K562 (cell line): ENCODE measurements around the gene UCP1. TPM values are rescaled to one million over a fixed set of nuclear protein-coding genes. Genes with fewer than 3 reads are reported as not detected.

Experiments
- ADNP ChIP-seq: fragments of 200-800 bp; sonication (Bioruptor generic); IDR thresholded peaks from 2 replicates; pipeline ENCODE4 v1.6.1; 2016; ENCODE audit warnings: missing genetic modification characterization, missing compliant biosample characterization
- CBX1 ChIP-seq: sonication (generic); IDR thresholded peaks from 2 replicates; pipeline ENCODE4 v1.6.1; 2016; ENCODE audit warnings: antibody characterized with exemption, low read depth, mild to moderate bottlenecking
- CTCFL ChIP-seq: IDR thresholded peaks from 2 replicates; pipeline ENCODE4 v1.6.1; 2011; ENCODE audit warnings: borderline replicate concordance, low read depth, mild to moderate bottlenecking, moderate library complexity, low read length; ENCODE audit not compliant: insufficient read depth, poor library complexity, severe bottlenecking
- DPF2 ChIP-seq: fragments of 450-650 bp; IDR thresholded peaks from 2 replicates; pipeline ENCODE4 v1.6.1; 2016
- FIP1L1 ChIP-seq: fragments of 200-400 bp; formaldehyde crosslinking; IDR thresholded peaks from 2 replicates; pipeline ENCODE4 v1.6.1; 2018; ENCODE audit warnings: mild to moderate bottlenecking, low read depth, low read length; ENCODE audit not compliant: poor library complexity, severe bottlenecking
- IRF9 ChIP-seq: fragments of 450-650 bp; IDR thresholded peaks from 2 replicates; pipeline ENCODE4 v1.6.1; 2016; ENCODE audit warnings: missing biosample characterization, missing genetic modification characterization
- NCOA1 ChIP-seq: fragments of 450-650 bp; IDR thresholded peaks from 2 replicates; pipeline ENCODE4 v1.6.1; 2016; ENCODE audit warnings: low read depth
- NRF1 ChIP-seq, 2 experiments: fragments of 450-650 bp; IDR thresholded peaks in 1 of 2; conservative IDR thresholded peaks in 1 of 2; 2 replicates each; pipeline ENCODE4 v1.6.1; 2014; ENCODE audit warnings: mild to moderate bottlenecking in 2 of 2
- SMARCC2 ChIP-seq: fragments of 450-650 bp; IDR thresholded peaks from 2 replicates; pipeline ENCODE4 v1.6.1; 2017; ENCODE audit warnings: antibody characterized with exemption, moderate library complexity, mild to moderate bottlenecking, low read depth
- TARDBP ChIP-seq: fragments of 450-650 bp; IDR thresholded peaks from 2 replicates; pipeline ENCODE4 v1.6.1; 2016
- UBTF ChIP-seq, 2 experiments: IDR thresholded peaks; 2 replicates each; pipeline ENCODE4 v1.6.1; 2012; ENCODE audit warnings: improper control_type of control experiment in 2 of 2, low read depth in 2 of 2, low read length in 2 of 2, borderline replicate concordance in 1 of 2
- ZC3H11A ChIP-seq: IDR thresholded peaks from 2 replicates; pipeline ENCODE4 v1.6.1; 2012; ENCODE audit warnings: low read depth, low read length, improper control_type of control experiment
- ZNF75A ChIP-seq: fragments of 450-650 bp; formaldehyde crosslinking; IDR thresholded peaks from 2 replicates; pipeline ENCODE4 v1.4.0; 2020; ENCODE audit warnings: mild to moderate bottlenecking
- polyA plus RNA-seq, 8 experiments: library from polyadenylated mRNA; depleted of rRNA in 4 of 8; stranded (reverse) in 5 of 8; unstranded in 3 of 8; fragments of >200 nt; fragmentation: Nextera tagmentation in 2 of 8; fragmentation: Illumina TruSeq in 1 of 8; extraction: Ambion mirVana in 2 of 8; extraction: Trizol in 1 of 8; gene quantifications; 2 replicates each; pipeline versions ENCODE4 v1.2.1 to v1.2.3, GENCODE V29; 2011 to 2014; ENCODE audit warnings: inconsistent platforms in 1 of 8, missing spikeins in 1 of 8
- total RNA-seq, 7 experiments: library from RNA; depleted of rRNA in 6 of 7; stranded (reverse); fragments of >200 nt in 6 of 7; fragmentation: Illumina TruSeq in 2 of 7; extraction: Trizol in 2 of 7; gene quantifications; 2 replicates each; pipeline versions ENCODE4 v1.2.1 to v1.2.3, GENCODE V29; 2011 to 2021; ENCODE audit warnings: low replicate concordance in 1 of 7
- TF ChIP-seq, protein P1 (sequence below): sonication (generic); formaldehyde crosslinking; IDR thresholded peaks from 2 replicates; pipeline ENCODE4 v1.8.0; 2022; ENCODE audit warnings: mild to moderate bottlenecking, missing genetic modification reagents

UCP1 gene
- total and polyA plus RNA-seq, 9 of the 15 experiments (the other 6 are each of a cell fraction or from before 2014, with no cell fraction given): not detected

DNA sequence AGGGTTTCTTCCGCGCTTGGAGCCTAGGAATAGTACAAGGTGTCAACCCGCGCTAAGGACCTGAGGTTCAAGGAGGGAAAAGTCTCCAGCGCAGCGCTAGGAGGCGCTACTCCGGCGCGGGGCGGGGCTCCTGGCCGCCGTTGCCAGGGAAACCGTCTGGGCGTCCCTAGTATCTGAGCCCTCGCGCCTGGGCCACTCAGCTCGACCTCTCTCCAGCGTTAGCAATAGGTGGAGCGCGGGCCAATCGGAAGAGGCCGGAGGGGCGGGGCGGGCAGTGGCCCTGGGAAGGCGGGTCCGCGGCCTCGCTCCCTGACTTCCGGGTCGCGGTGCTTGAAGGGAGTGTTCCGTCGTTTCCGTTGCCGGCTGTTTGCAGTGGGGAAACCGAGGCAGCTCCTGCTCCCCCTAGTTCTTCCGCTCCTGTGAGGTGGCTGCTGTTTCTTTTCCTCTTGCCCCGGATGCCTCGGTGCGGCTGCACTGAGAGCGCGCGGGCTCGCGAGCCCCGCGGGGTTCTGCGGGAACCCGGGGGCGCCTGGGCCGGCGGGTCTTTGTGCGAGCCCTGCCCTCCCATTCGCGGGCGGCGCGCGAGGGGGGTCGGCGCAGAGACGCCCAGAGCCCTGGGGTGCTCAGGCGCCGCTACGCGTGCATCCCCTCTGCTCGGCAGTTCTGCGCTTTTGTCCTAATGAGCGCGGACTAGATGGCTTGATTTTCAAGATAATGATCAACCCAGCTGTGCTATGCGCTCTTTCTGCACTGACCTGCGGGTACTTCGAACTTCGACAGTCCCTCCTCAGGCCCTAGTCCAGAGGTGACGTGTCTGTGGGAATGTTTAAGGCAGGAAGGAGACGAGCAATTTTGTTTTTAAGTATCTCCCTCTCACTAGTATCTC, 44.7 kb downstream of the UCP1 start, which contains the start of gene ELMOD2 (continued):
- TF ChIP-seq, protein P1, sequence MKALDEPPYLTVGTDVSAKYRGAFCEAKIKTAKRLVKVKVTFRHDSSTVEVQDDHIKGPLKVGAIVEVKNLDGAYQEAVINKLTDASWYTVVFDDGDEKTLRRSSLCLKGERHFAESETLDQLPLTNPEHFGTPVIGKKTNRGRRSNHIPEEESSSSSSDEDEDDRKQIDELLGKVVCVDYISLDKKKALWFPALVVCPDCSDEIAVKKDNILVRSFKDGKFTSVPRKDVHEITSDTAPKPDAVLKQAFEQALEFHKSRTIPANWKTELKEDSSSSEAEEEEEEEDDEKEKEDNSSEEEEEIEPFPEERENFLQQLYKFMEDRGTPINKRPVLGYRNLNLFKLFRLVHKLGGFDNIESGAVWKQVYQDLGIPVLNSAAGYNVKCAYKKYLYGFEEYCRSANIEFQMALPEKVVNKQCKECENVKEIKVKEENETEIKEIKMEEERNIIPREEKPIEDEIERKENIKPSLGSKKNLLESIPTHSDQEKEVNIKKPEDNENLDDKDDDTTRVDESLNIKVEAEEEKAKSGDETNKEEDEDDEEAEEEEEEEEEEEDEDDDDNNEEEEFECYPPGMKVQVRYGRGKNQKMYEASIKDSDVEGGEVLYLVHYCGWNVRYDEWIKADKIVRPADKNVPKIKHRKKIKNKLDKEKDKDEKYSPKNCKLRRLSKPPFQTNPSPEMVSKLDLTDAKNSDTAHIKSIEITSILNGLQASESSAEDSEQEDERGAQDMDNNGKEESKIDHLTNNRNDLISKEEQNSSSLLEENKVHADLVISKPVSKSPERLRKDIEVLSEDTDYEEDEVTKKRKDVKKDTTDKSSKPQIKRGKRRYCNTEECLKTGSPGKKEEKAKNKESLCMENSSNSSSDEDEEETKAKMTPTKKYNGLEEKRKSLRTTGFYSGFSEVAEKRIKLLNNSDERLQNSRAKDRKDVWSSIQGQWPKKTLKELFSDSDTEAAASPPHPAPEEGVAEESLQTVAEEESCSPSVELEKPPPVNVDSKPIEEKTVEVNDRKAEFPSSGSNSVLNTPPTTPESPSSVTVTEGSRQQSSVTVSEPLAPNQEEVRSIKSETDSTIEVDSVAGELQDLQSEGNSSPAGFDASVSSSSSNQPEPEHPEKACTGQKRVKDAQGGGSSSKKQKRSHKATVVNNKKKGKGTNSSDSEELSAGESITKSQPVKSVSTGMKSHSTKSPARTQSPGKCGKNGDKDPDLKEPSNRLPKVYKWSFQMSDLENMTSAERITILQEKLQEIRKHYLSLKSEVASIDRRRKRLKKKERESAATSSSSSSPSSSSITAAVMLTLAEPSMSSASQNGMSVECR (CRISPR knock-in tag): no peak; the same call in none of the 2 replicates
- TF ChIP-seq IRF9 (tag) (no peak), CBX1 (0 out of 2 replicates have a peak, but pooled peaks have one; percentile 50), ADNP (tag) (0 out of 2 replicates have a peak, but pooled peaks have one; percentile 28), NCOA1 (peak; percentile 80; the same call in 1 of the 2 replicates), SMARCC2 (0 out of 2 replicates have a peak, but pooled peaks have one; percentile 34), ZNF75A (no peak), UBTF (IDR thresholded peaks at IDR 0.05; ENCODE audit: borderline replicate concordance in 1 of 2, low read depth in 2 of 2, low read length in 2 of 2) (0 out of 4 replicates have a peak, but pooled peaks of 1 of the 2 experiments have one; percentile 43), TARDBP (0 out of 2 replicates have a peak, but pooled peaks have one; percentile 41), NRF1 (conservative IDR thresholded peaks at IDR 0.05 in 1 of 2, IDR thresholded peaks at IDR 0.05 in 1 of 2) (peak; percentile 78 to 81), CTCFL (peak; percentile 95), DPF2 (0 out of 2 replicates have a peak, but pooled peaks have one; percentile 7), FIP1L1 (peak; percentile 52), ZC3H11A (0 out of 2 replicates have a peak, but pooled peaks have one; percentile 27)
